Vagina (tissue), 2 donors: ENCODE results near the gene MYL3.
A peak's percentile ranks its signal among the peaks of the same experiment; 100 is the strongest.

Experiments
- CTCF ChIP-seq, 3 experiments: fragments of 450-650 bp in 2 of 3; fragments of 200-600 bp in 1 of 3; sonication (generic) in 1 of 3; IDR thresholded peaks; one replicate each; pipeline ENCODE4 v1.5.1; 2017 to 2019; ENCODE audit warnings: antibody characterized with exemption in 3 of 3, mild to moderate bottlenecking in 2 of 3, moderate library complexity in 2 of 3
- POLR2A ChIP-seq, 2 donors: fragments of 450-650 bp; IDR thresholded peaks; one replicate each; pipeline ENCODE4 v1.6.1; 2017; ENCODE audit warnings: antibody characterized with exemption in 2 of 2, mild to moderate bottlenecking in 2 of 2, moderate library complexity in 2 of 2

GRCh38 chr3:46866720-46867549 lies 3.7 kb upstream of the MYL3 start:
- peak; percentile 77 to 93 (median 91) for TF ChIP-seq CTCF (IDR thresholded peaks at IDR 0.05)
- TF ChIP-seq POLR2A (IDR thresholded peaks at IDR 0.05), result no peak
